HFFc6 (cell line): Measurements from ENCODE around the gene KIF26B. TPM values are rescaled to one million over a fixed set of nuclear protein-coding genes. Genes with fewer than 3 reads are reported as not detected.
A peak's percentile ranks its signal among the peaks of the same experiment; 100 is the strongest.

Experiments
- DNase-seq: peaks from one replicate; pipeline ENCODE4 v3.0.0-alpha.2; 2018
- H3K27ac Mint-ChIP-seq: 2 replicates; pipeline ENCODE4 v1.8.0; 2020; ENCODE audit warnings: mild to moderate bottlenecking, mixed read lengths
- H3K27me3 Mint-ChIP-seq: 2 replicates; pipeline ENCODE4 v1.8.0; 2021; ENCODE audit warnings: mild to moderate bottlenecking, moderate library complexity, mixed read lengths; ENCODE audit not compliant: insufficient read depth
- H3K36me3 Mint-ChIP-seq: 2 replicates; pipeline ENCODE4 v1.8.0; 2021; ENCODE audit warnings: low read depth, mixed read lengths
- H3K4me1 Mint-ChIP-seq: 2 replicates; pipeline ENCODE4 v1.8.0; 2020; ENCODE audit warnings: low read depth, mixed read lengths
- H3K4me3 Mint-ChIP-seq: 2 replicates; pipeline ENCODE4 v1.8.0; 2020; ENCODE audit warnings: mild to moderate bottlenecking, moderate library complexity, mixed read lengths
- H3K9me3 Mint-ChIP-seq: 2 replicates; pipeline ENCODE4 v1.8.0; 2020; ENCODE audit warnings: mild to moderate bottlenecking, mixed read lengths
- CTCF ChIP-seq: fragments of 200-600 bp; sonication (generic); IDR thresholded peaks from 2 replicates; pipeline ENCODE4 v1.5.0; 2021; ENCODE audit warnings: antibody characterized with exemption, mild to moderate bottlenecking
- total RNA-seq, 6 experiments: library from RNA; stranded (reverse); fragmentation: NEBNext Ultra II Directional; extraction: Animal tissue kit (Norgen Biotek cat#: 25700); gene quantifications; 2 replicates in 1 of 6; 3 replicates in 5 of 6; pipeline ENCODE4 v1.2.3, GENCODE V29; 2021

The KIF26B gene
- total RNA-seq, 6 experiments from 2014 or later: 4.6 to 7.5 (median 5.5) TPM

GRCh38 chr1:245566134-245566533 lies 411.3 kb downstream of the KIF26B start:
- no peak overlapping the region for H3K4me3 Mint-ChIP-seq
- TF ChIP-seq CTCF: no peak

GRCh38 chr1:245566952-245567351 lies 412.2 kb downstream of the KIF26B start:
- peak; percentile 7 for DNase-seq
- H3K4me1 Mint-ChIP-seq: no peaks in the 10 kb centered on the region; the same call in 1 of the 2 replicates
- no peak overlapping the region for H3K4me3 Mint-ChIP-seq
- H3K9me3 Mint-ChIP-seq: no peaks in the 10 kb centered on the region
- TF ChIP-seq CTCF: no peak
- H3K27me3 Mint-ChIP-seq: no peaks in the 10 kb centered on the region; the same call in 1 of the 2 replicates
- no peak overlapping the region for H3K27ac Mint-ChIP-seq
- no peaks in the 10 kb centered on the region for H3K36me3 Mint-ChIP-seq

More at GRCh38 chr1:245566134-245566533, 411.3 kb downstream of the KIF26B start:
- H3K27ac Mint-ChIP-seq: no peak overlapping the region
- no peaks in the 10 kb centered on the region; the same call in 1 of the 2 replicates for H3K27me3 Mint-ChIP-seq
- no peaks in the 10 kb centered on the region for H3K36me3 Mint-ChIP-seq
- no peaks in the 10 kb centered on the region for H3K9me3 Mint-ChIP-seq
- H3K4me1 Mint-ChIP-seq: no peaks in the 10 kb centered on the region; the same call in 1 of the 2 replicates
- no peak for DNase-seq

GRCh38 chr1:245571815-245572294 lies 417.1 kb downstream of the KIF26B start:
- Mint-ChIP-seq H3K9me3 (no peaks in the 10 kb centered on the region), H3K27me3 (no peaks in the 10 kb centered on the region; the same call in none of the 2 replicates), H3K4me3 (no peak overlapping the region), H3K27ac (no peak overlapping the region), H3K4me1 (peaks cover 6% of the 10 kb centered on the region; the same call in 1 of the 2 replicates), H3K36me3 (no peaks in the 10 kb centered on the region)
- TF ChIP-seq CTCF: no peak
- DNase-seq: no peak

- TF ChIP-seq CTCF: no peak
- peaks cover 6% of the 10 kb centered on the region; the same call in 1 of the 2 replicates for H3K4me1 Mint-ChIP-seq
- H3K27ac Mint-ChIP-seq: no peak overlapping the region
- H3K36me3 Mint-ChIP-seq: peaks cover 4% of the 10 kb centered on the region; the same call in 1 of the 2 replicates
- H3K4me3 Mint-ChIP-seq: no peak overlapping the region
- H3K27me3 Mint-ChIP-seq: no peaks in the 10 kb centered on the region; the same call in 1 of the 2 replicates
- no peak for DNase-seq
- no peaks in the 10 kb centered on the region for H3K9me3 Mint-ChIP-seq
These were observed 417.9 kb downstream of the KIF26B start for GRCh38 chr1:245572709-245573108.

- H3K36me3 Mint-ChIP-seq: peaks cover 4% of the 10 kb centered on the region; the same call in 1 of the 2 replicates
- peaks cover 2% of the 10 kb centered on the region for H3K27me3 Mint-ChIP-seq
- no peak for TF ChIP-seq CTCF
- no peak for DNase-seq
- H3K4me1 Mint-ChIP-seq: peaks cover 6% of the 10 kb centered on the region; the same call in 1 of the 2 replicates
- H3K4me3 Mint-ChIP-seq: no peak overlapping the region
- H3K9me3 Mint-ChIP-seq: no peaks in the 10 kb centered on the region
- no peak overlapping the region for H3K27ac Mint-ChIP-seq
These were observed 420.9 kb downstream of the KIF26B start for GRCh38 chr1:245575710-245576109.
